Activated T-helper 17 cell treated with anti-CD3 and anti-CD28 coated beads, Interleukin-2, amount 50 U/mL, for 72 hours (primary cell): ENCODE measurements around the gene IGF1R. TPM values are rescaled to one million over a fixed set of nuclear protein-coding genes. Genes with fewer than 3 reads are reported as not detected.
"Not testable (repeated sequence)": the region's sequence is repeated elsewhere in the genome, so short reads cannot be mapped to it uniquely, and the experiment has no call there.

Experiments used
- ATAC-seq: fragments of 150-1000 bp; cut with Tn5 transposase; replicated peaks from 2 replicates; pipeline ENCODE4 v1.10.0; 2021; ENCODE audit warnings: mild to moderate bottlenecking, moderate library complexity
- H3K27ac Mint-ChIP-seq: one replicate; pipeline ENCODE4 v1.8.0; 2022; ENCODE audit warnings: mixed read lengths
- H3K27me3 Mint-ChIP-seq: one replicate; pipeline ENCODE4 v1.8.0; 2022; ENCODE audit warnings: mixed read lengths
- H3K36me3 Mint-ChIP-seq: one replicate; pipeline ENCODE4 v1.8.0; 2022; ENCODE audit warnings: low read depth, mild to moderate bottlenecking, mixed read lengths
- H3K4me1 Mint-ChIP-seq: one replicate; pipeline ENCODE4 v1.8.0; 2022; ENCODE audit warnings: mixed read lengths
- H3K4me3 Mint-ChIP-seq: one replicate; pipeline ENCODE4 v1.8.0; 2022; ENCODE audit warnings: mild to moderate bottlenecking, mixed read lengths
- H3K9me3 Mint-ChIP-seq: one replicate; pipeline ENCODE4 v1.8.0; 2022; ENCODE audit warnings: mixed read lengths
- total RNA-seq, 2 donors: library from RNA; stranded (reverse); gene quantifications; one replicate each; pipeline ENCODE4 v1.2.3, GENCODE V29; 2022

IGF1R gene
- total RNA-seq, 2 donors from 2014 or later, result 4.6 to 33.8 TPM

GRCh38 chr15:98960555-98961050, 312.3 kb downstream of the IGF1R start:
- no peaks in the 10 kb centered on the region for H3K4me1 Mint-ChIP-seq
- H3K27ac Mint-ChIP-seq, result no peak overlapping the region
- H3K36me3 Mint-ChIP-seq, result peaks cover 45% of the 10 kb centered on the region
- no peak overlapping the region for H3K4me3 Mint-ChIP-seq
- H3K27me3 Mint-ChIP-seq, result no peaks in the 10 kb centered on the region
- H3K9me3 Mint-ChIP-seq, result peaks cover 4% of the 10 kb centered on the region
- no peak for ATAC-seq

GRCh38 chr15:98963444-98963843, 315.1 kb downstream of the IGF1R start:
- no peak for ATAC-seq
- Mint-ChIP-seq H3K9me3 (peaks cover 4% of the 10 kb centered on the region), H3K36me3 (peaks cover 33% of the 10 kb centered on the region), H3K4me3 (no peak overlapping the region), H3K4me1 (no peaks in the 10 kb centered on the region), H3K27ac (no peak overlapping the region), H3K27me3 (no peaks in the 10 kb centered on the region)

- no peak overlapping the region for H3K27ac Mint-ChIP-seq
- peaks cover 4% of the 10 kb centered on the region for H3K9me3 Mint-ChIP-seq
- no peaks in the 10 kb centered on the region for H3K27me3 Mint-ChIP-seq
These were observed 316.3 kb downstream of the IGF1R start for GRCh38 chr15:98964466-98965133.

GRCh38 chr15:98965134-98965491, 316.8 kb downstream of the IGF1R start:
- H3K4me3 Mint-ChIP-seq, H3K27ac Mint-ChIP-seq, H3K27me3 Mint-ChIP-seq, H3K4me1 Mint-ChIP-seq, ATAC-seq, H3K9me3 Mint-ChIP-seq: not testable (repeated sequence)
- H3K36me3 Mint-ChIP-seq, result peaks cover 16% of the 10 kb centered on the region

More at GRCh38 chr15:98964466-98965133, 316.3 kb downstream of the IGF1R start:
- Mint-ChIP-seq H3K36me3 (peaks cover 21% of the 10 kb centered on the region), H3K4me3 (no peak overlapping the region), H3K4me1 (no peaks in the 10 kb centered on the region)
- no peak for ATAC-seq

- Mint-ChIP-seq H3K36me3 (peaks cover 13% of the 10 kb centered on the region), H3K4me1 (no peaks in the 10 kb centered on the region), H3K4me3 (no peak overlapping the region), H3K27ac (no peak overlapping the region), H3K9me3 (peaks cover 4% of the 10 kb centered on the region), H3K27me3 (no peaks in the 10 kb centered on the region)
- ATAC-seq, result no peak
These were observed 317.3 kb downstream of the IGF1R start for GRCh38 chr15:98965597-98965996.

GRCh38 chr15:98966091-98966787, 317.9 kb downstream of the IGF1R start:
- Mint-ChIP-seq H3K4me1 (no peaks in the 10 kb centered on the region), H3K9me3 (peaks cover 4% of the 10 kb centered on the region), H3K36me3 (peaks cover 7% of the 10 kb centered on the region), H3K4me3 (no peak overlapping the region), H3K27me3 (no peaks in the 10 kb centered on the region), H3K27ac (no peak overlapping the region)
- ATAC-seq, result no peak

- no peaks in the 10 kb centered on the region for H3K36me3 Mint-ChIP-seq
- no peaks in the 10 kb centered on the region for H3K27me3 Mint-ChIP-seq
- ATAC-seq, result no peak
- no peak overlapping the region for H3K27ac Mint-ChIP-seq
- H3K9me3 Mint-ChIP-seq, result no peaks in the 10 kb centered on the region
- no peaks in the 10 kb centered on the region for H3K4me1 Mint-ChIP-seq
- no peak overlapping the region for H3K4me3 Mint-ChIP-seq
These were observed 318.8 kb downstream of the IGF1R start for GRCh38 chr15:98967096-98967495.

GRCh38 chr15:98967916-98968315, 319.6 kb downstream of the IGF1R start:
- no peak overlapping the region for H3K27ac Mint-ChIP-seq
- no peaks in the 10 kb centered on the region for H3K4me1 Mint-ChIP-seq
- no peak overlapping the region for H3K4me3 Mint-ChIP-seq
- ATAC-seq, result no peak
- no peaks in the 10 kb centered on the region for H3K27me3 Mint-ChIP-seq
- no peaks in the 10 kb centered on the region for H3K9me3 Mint-ChIP-seq
- H3K36me3 Mint-ChIP-seq, result no peaks in the 10 kb centered on the region

DNA sequence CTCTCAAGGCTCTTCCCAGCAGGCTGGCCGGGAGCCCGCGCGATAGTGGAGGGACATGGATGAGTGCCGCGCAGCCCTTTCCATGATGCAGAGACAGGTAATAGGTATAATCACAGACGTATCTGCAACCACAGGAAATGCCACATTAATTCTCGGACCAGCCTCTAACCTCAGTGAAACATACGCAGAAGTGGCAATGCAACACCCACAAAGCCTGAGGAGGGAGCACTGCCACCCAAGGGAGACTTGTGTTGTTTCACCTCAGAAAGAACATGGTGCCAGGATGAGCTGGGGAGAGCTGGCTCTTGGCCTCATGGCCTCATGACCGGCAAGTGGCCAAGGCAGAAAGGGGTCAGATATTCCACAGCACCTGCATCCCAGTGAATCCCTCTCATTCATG, 320.2 kb downstream of the IGF1R start:
- Mint-ChIP-seq H3K9me3 (no peaks in the 10 kb centered on the region), H3K4me1 (no peaks in the 10 kb centered on the region), H3K27me3 (no peaks in the 10 kb centered on the region), H3K27ac (no peak overlapping the region), H3K4me3 (no peak overlapping the region), H3K36me3 (no peaks in the 10 kb centered on the region)
- ATAC-seq, result no peak

DNA sequence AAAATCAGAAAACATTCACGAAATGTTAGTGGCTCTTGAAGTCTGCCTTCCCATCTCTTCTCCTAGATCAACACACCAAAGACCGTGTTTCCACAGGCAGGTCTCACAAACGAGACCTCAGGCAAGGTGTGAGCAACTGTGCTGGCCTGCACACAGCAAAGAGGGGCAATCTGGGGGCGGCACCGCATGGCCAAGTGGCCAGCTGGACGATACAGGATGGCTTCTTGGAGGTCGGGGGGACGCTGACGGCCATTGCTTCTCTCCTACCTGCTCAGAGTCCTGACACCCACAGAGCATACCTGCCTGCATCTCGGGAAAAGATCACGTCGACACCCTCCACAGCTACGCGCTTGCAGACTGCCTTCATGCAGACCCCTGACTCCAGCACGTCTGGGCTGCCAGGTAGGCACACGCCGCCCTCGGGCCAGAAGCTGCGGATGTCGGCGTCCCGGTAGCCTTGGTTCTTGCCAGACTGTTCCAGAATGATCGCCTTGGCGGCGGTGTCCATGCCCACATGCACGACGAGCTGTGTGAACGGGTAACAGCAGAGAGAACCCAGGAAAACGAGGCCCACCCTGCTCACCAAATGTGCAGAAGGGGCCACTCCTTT, 320.9 kb downstream of the IGF1R start:
- Mint-ChIP-seq H3K9me3 (no peaks in the 10 kb centered on the region), H3K4me3 (no peak overlapping the region), H3K27ac (no peak overlapping the region), H3K4me1 (no peaks in the 10 kb centered on the region), H3K27me3 (no peaks in the 10 kb centered on the region), H3K36me3 (no peaks in the 10 kb centered on the region)
- ATAC-seq, result no peak

GRCh38 chr15:98970799-98971198, 322.5 kb downstream of the IGF1R start:
- Mint-ChIP-seq H3K4me1 (no peaks in the 10 kb centered on the region), H3K9me3 (no peaks in the 10 kb centered on the region), H3K27ac (no peak overlapping the region), H3K27me3 (no peaks in the 10 kb centered on the region), H3K36me3 (no peaks in the 10 kb centered on the region), H3K4me3 (no peak overlapping the region)
- no peak for ATAC-seq

- Mint-ChIP-seq H3K4me3 (no peak overlapping the region), H3K27ac (no peak overlapping the region), H3K4me1 (no peaks in the 10 kb centered on the region), H3K27me3 (no peaks in the 10 kb centered on the region), H3K9me3 (no peaks in the 10 kb centered on the region), H3K36me3 (no peaks in the 10 kb centered on the region)
- ATAC-seq, result no peak
These were observed 328.2 kb downstream of the IGF1R start for GRCh38 chr15:98976500-98976899.

- Mint-ChIP-seq H3K4me3 (no peak overlapping the region), H3K4me1 (no peaks in the 10 kb centered on the region), H3K36me3 (no peaks in the 10 kb centered on the region), H3K27ac (no peak overlapping the region), H3K9me3 (no peaks in the 10 kb centered on the region), H3K27me3 (no peaks in the 10 kb centered on the region)
- ATAC-seq, result no peak
These were observed 329.1 kb downstream of the IGF1R start for GRCh38 chr15:98977441-98977840.

GRCh38 chr15:98978153-98978552, 329.8 kb downstream of the IGF1R start:
- Mint-ChIP-seq H3K27me3 (no peaks in the 10 kb centered on the region), H3K9me3 (no peaks in the 10 kb centered on the region), H3K27ac (no peak overlapping the region), H3K4me1 (no peaks in the 10 kb centered on the region), H3K36me3 (no peaks in the 10 kb centered on the region), H3K4me3 (no peak overlapping the region)
- no peak for ATAC-seq

DNA sequence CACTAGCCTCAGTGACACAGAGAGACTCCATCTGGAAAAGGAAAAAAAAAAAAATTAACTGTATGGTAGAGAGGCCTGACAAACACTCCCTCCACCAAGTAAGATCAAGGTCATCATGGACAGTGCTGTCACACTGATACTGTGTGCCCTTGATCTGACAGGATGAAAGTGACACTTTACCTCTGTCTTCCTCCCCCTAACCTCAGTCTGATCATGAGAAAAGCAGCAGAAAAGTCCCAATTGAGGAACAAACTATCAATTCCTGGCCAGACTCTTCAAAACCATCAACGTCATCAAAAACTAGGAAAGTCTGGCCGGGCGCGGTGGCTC, 332.5 kb downstream of the IGF1R start:
- Mint-ChIP-seq H3K9me3 (peaks cover 8% of the 10 kb centered on the region), H3K36me3 (no peaks in the 10 kb centered on the region), H3K27me3 (peaks cover 14% of the 10 kb centered on the region), H3K27ac (no peak overlapping the region), H3K4me1 (no peaks in the 10 kb centered on the region), H3K4me3 (no peak overlapping the region)
- ATAC-seq, result no peak
